ENCODE data around the gene ACKR4.

GRCh38 chr3:132626955-132627354, 29.9 kb downstream of the ACKR4 start:
- no peak for TF ChIP-seq CTCF (IDR thresholded peaks at IDR 0.05)
- TF ChIP-seq EZH2 (IDR thresholded peaks at IDR 0.05; ENCODE audit: borderline replicate concordance, insufficient read depth, low read depth, low read length, poor library complexity, severe bottlenecking) = no peak

Measured in B cell (primary cell).